ENCODE data around the gene ZNF878.
A peak's percentile ranks its signal among the peaks of the same experiment; 100 is the strongest.

The ZNF878 gene

GRCh38 chr19:12035220-12036172, 17.3 kb downstream of the ZNF878 start, which contains the start of gene ZNF433:
ZNF433 (minus strand) TSS chr19:12035679; CDS start chr19:12035539, 140 bp downstream.
- DNase-seq (ENCODE audit: low read depth in 2 of 2) = peak; percentile 46 to 59

- DNase-seq (ENCODE audit: low read depth in 2 of 2) = no peak
Observed at GRCh38 chr19:12034620-12035019, 18.1 kb downstream of the ZNF878 start.

- no peak for DNase-seq (ENCODE audit: low read depth in 2 of 2)
Observed at GRCh38 chr19:12034198-12034597, 18.6 kb downstream of the ZNF878 start.

- DNase-seq (ENCODE audit: low read depth in 2 of 2) = no peak
Observed at GRCh38 chr19:12015753-12016116, 37.0 kb downstream of the ZNF878 start.

GRCh38 chr19:12015015-12015752, 37.6 kb downstream of the ZNF878 start:
- no peak for DNase-seq (ENCODE audit: low read depth in 2 of 2)

- DNase-seq (ENCODE audit: low read depth in 2 of 2) = no peak
Observed at GRCh38 chr19:12000152-12000981, 52.4 kb downstream of the ZNF878 start.

GRCh38 chr19:11995174-11995573, 57.6 kb downstream of the ZNF878 start:
- no peak for DNase-seq (ENCODE audit: low read depth in 2 of 2)

All from stimulated activated CD8-positive, alpha-beta memory T cell treated with anti-CD3 and anti-CD28 coated beads, Interleukin-7, amount 100 ng/mL, for 4 hours (primary cell).